ENCODE measurements around the gene GPR157.

GPR157 gene

DNA sequence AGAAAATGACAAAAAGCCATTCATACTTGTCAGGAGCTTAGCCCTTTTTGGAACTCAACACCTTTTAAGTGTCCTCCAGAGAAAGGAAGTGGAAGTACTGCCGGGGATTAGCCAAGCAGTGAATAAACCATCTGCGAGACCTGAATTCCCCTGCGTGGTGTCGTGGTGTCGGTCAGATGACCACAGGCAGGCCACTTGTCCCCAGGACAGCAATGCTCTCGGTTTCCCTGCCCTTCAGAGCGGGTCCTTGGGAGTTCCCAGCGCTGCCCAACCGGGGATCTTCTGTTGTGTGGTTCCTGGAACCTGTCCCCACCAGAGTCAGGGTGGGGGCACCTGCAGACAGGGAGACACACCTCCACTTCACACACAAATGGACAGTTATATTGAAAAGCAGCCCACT, 9.2 kb downstream of the GPR157 start:
- Histone ChIP-seq H3K27me3 (replicated peaks in 2 of 5; ENCODE audit: control insufficient read depth in 4 of 5, insufficient read depth in 5 of 5, low read length in 4 of 5) (no peaks in the 10 kb centered on the region), H3K4me1 (ENCODE audit: control extremely low read depth in 1 of 4, control insufficient read depth in 4 of 4, insufficient read depth in 4 of 4, low read length in 3 of 4) (peaks cover 0 to 2% (median 0%) of the 10 kb centered on the region in 4 experiments), H3K4me3 (ENCODE audit: control insufficient read depth in 1 of 7, extremely low read depth in 1 of 7, insufficient read depth in 4 of 7, low read depth in 2 of 7, low read length in 6 of 7) (no peak overlapping the region), H3K9me3 (ENCODE audit: control extremely low read depth in 1 of 5, control insufficient read depth in 4 of 5, insufficient read depth in 2 of 5, low read depth in 1 of 5, low read length in 4 of 5) (no peaks in the 10 kb centered on the region), H3K36me3 (ENCODE audit: control insufficient read depth in 4 of 4, insufficient read depth in 4 of 4, low read length in 3 of 4) (no peaks in the 10 kb centered on the region), H3K27ac (ENCODE audit: insufficient read depth in 1 of 2, low read depth in 1 of 2, low read length in 2 of 2, poor library complexity in 1 of 2, severe bottlenecking in 2 of 2) (no peak overlapping the region)
- ChIA-PET POLR2A (no interaction called here), CTCF (interaction anchor here (0.8 to 1.1 kb wide), 2 partner anchors 9 to 18 kb away, joined by 3 read pairs; no protein-coding TSS in a partner anchor)
- 91% methylated on average over 9 of the region's 9 CpGs for WGBS (ENCODE audit: insufficient coverage)
- no peak for DNase-seq

DNA sequence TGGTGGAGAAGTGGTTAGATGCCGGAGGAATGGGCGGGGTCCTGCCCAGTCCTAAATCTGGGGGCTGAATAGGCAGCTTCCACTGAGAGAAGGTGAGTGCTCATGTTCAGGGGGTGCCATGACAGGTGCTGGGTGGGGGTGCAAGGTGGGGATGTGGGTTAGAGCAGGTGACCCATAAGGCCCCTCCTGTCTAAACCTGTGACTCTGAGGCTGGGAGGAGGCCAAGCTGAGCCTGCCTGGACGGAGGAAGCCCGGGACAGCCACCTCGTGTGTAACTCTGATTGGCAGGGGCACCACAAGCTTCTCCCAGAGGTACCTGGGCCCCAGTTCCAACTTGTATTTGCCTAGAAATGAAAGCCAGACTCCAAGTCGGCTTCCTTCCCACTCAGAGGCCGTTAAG, 10.7 kb downstream of the GPR157 start:
- H3K9me3 ChIP-seq (ENCODE audit: control extremely low read depth in 1 of 5, control insufficient read depth in 4 of 5, insufficient read depth in 2 of 5, low read depth in 1 of 5, low read length in 4 of 5) = no peaks in the 10 kb centered on the region
- ChIA-PET POLR2A (interaction anchor here (0.6 kb wide), 1 partner anchor 114 kb away, joined by 3 read pairs; no protein-coding TSS in a partner anchor), CTCF (interaction anchor here (1.0 to 1.4 kb wide), 3 partner anchors 9 to 14 kb away, joined by 3 to 4 read pairs (median 4); no protein-coding TSS in a partner anchor)
- no peaks in the 10 kb centered on the region for H3K36me3 ChIP-seq (ENCODE audit: control insufficient read depth in 4 of 4, insufficient read depth in 4 of 4, low read length in 3 of 4)
- H3K27ac ChIP-seq (ENCODE audit: insufficient read depth in 1 of 2, low read depth in 1 of 2, low read length in 2 of 2, poor library complexity in 1 of 2, severe bottlenecking in 2 of 2) = no peak overlapping the region
- DNase-seq = no peak
- peaks cover 0 to 2% (median 0%) of the 10 kb centered on the region in 4 experiments for H3K4me1 ChIP-seq (ENCODE audit: control extremely low read depth in 1 of 4, control insufficient read depth in 4 of 4, insufficient read depth in 4 of 4, low read length in 3 of 4)
- no peaks in the 10 kb centered on the region for H3K27me3 ChIP-seq (replicated peaks in 2 of 5; ENCODE audit: control insufficient read depth in 4 of 5, insufficient read depth in 5 of 5, low read length in 4 of 5)
- no peak overlapping the region for H3K4me3 ChIP-seq (ENCODE audit: control insufficient read depth in 1 of 7, extremely low read depth in 1 of 7, insufficient read depth in 4 of 7, low read depth in 2 of 7, low read length in 6 of 7)
- WGBS (ENCODE audit: insufficient coverage) = 95% methylated on average over 5 of the region's 7 CpGs

DNA sequence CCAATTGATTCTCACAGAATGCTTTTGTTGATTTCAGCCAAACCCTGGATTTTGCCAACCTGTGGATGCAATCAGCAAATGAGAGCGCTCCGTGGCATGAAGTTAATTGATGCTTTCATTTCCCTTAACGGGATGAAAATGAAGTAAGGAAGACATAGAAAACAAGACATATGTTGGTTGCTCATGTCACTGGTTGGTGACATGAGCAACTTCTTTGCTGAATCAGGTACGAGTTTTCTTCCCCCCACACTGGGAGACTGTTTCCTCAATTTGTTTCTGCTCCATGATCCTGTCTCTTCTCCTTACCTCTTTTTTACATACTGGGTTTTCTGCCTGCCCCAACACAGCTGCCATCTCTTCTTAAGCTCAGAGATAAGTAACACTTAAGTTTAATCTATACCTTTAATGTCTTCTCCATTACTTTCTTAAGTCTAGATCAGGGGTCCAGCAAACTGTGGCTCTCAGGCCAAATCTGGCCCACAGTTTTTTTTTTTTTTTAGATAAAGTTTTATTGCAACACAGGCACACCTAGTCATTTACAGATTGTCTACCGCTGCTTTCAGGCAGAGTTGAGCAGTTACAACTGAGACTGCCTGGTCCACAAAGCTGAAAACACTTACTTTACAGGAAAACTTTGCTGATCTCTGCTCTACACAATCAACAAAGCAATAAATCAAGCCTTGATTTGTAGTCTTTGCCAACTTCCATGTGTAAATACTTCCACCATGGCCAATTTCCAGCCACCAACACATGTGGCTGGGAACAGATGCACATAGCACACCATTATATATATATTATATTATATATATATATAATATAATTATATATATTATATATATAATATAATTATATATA, 13.3 kb downstream of the GPR157 start:
- Histone ChIP-seq H3K27me3 (replicated peaks in 2 of 5; ENCODE audit: control insufficient read depth in 4 of 5, insufficient read depth in 5 of 5, low read length in 4 of 5) (no peaks in the 10 kb centered on the region), H3K36me3 (ENCODE audit: control insufficient read depth in 4 of 4, insufficient read depth in 4 of 4, low read length in 3 of 4) (no peaks in the 10 kb centered on the region), H3K4me3 (ENCODE audit: control insufficient read depth in 1 of 7, extremely low read depth in 1 of 7, insufficient read depth in 4 of 7, low read depth in 2 of 7, low read length in 6 of 7) (no peak overlapping the region), H3K9me3 (ENCODE audit: control extremely low read depth in 1 of 5, control insufficient read depth in 4 of 5, insufficient read depth in 2 of 5, low read depth in 1 of 5, low read length in 4 of 5) (no peaks in the 10 kb centered on the region), H3K4me1 (ENCODE audit: control extremely low read depth in 1 of 4, control insufficient read depth in 4 of 4, insufficient read depth in 4 of 4, low read length in 3 of 4) (peaks cover 0 to 5% (median 0%) of the 10 kb centered on the region in 4 experiments), H3K27ac (ENCODE audit: insufficient read depth in 1 of 2, low read depth in 1 of 2, low read length in 2 of 2, poor library complexity in 1 of 2, severe bottlenecking in 2 of 2) (no peak overlapping the region)
- DNase-seq = peak in 2 of 3 donors; percentile 15 to 36
- WGBS (ENCODE audit: insufficient coverage) = 74% methylated on average over 4 of the region's 5 CpGs
- ChIA-PET POLR2A (interaction anchor here (1.1 kb wide), 1 partner anchor 14 kb away, joined by 6 read pairs; the partner anchor contains the start of gene GPR157), CTCF (interaction anchor here (1.2 kb wide), 1 partner anchor 107 kb away, joined by 4 read pairs; no protein-coding TSS in a partner anchor)

GRCh38 chr1:9112961-9113880, 15.7 kb downstream of the GPR157 start:
- no peak overlapping the region for H3K27ac ChIP-seq (ENCODE audit: insufficient read depth in 1 of 2, low read depth in 1 of 2, low read length in 2 of 2, poor library complexity in 1 of 2, severe bottlenecking in 2 of 2)
- no peaks in the 10 kb centered on the region for H3K27me3 ChIP-seq (replicated peaks in 2 of 5; ENCODE audit: control insufficient read depth in 4 of 5, insufficient read depth in 5 of 5, low read length in 4 of 5)
- H3K4me1 ChIP-seq (ENCODE audit: control extremely low read depth in 1 of 4, control insufficient read depth in 4 of 4, insufficient read depth in 4 of 4, low read length in 3 of 4) = peaks cover 0 to 5% (median 0%) of the 10 kb centered on the region in 4 experiments
- 98% methylated on average over 10 of the region's 13 CpGs for WGBS (ENCODE audit: insufficient coverage)
- POLR2A ChIA-PET = interaction anchor here (0.7 kb wide), 1 partner anchor 136 kb away, joined by 5 read pairs; no protein-coding TSS in a partner anchor
- no peaks in the 10 kb centered on the region for H3K9me3 ChIP-seq (ENCODE audit: control extremely low read depth in 1 of 5, control insufficient read depth in 4 of 5, insufficient read depth in 2 of 5, low read depth in 1 of 5, low read length in 4 of 5)
- CTCF ChIA-PET = interaction anchor here (0.7 to 3.6 kb wide), 4 partner anchors 8 to 136 kb away, joined by 3 to 16 read pairs (median 8); no protein-coding TSS in a partner anchor
- H3K36me3 ChIP-seq (ENCODE audit: control insufficient read depth in 4 of 4, insufficient read depth in 4 of 4, low read length in 3 of 4) = no peaks in the 10 kb centered on the region
- DNase-seq = no peak
- H3K4me3 ChIP-seq (ENCODE audit: control insufficient read depth in 1 of 7, extremely low read depth in 1 of 7, insufficient read depth in 4 of 7, low read depth in 2 of 7, low read length in 6 of 7) = no peak overlapping the region

DNA sequence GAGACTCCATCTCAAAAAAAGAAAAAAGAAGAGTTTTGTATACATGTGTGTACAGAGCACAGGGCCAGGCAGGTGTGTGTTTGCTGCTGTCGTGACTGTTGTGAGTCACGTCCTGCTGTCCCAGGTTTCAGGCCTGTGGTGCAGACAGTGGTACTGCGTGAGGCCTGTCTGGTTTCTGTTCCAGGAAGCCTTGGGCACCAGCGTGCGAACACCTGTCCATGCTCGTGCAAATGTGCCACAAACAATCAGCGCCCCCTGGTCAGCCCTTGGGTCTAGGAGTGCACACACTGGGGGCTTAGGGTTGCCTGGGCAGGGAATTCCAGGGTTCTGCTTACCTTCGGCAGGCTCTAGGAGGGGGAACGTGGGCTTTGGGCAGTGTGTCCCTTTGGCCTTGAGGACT, 16.9 kb downstream of the GPR157 start:
- WGBS (ENCODE audit: insufficient coverage) = 94% methylated on average over 8 of the region's 9 CpGs
- Histone ChIP-seq H3K4me1 (ENCODE audit: control extremely low read depth in 1 of 4, control insufficient read depth in 4 of 4, insufficient read depth in 4 of 4, low read length in 3 of 4) (peaks cover 0 to 5% (median 0%) of the 10 kb centered on the region in 4 experiments), H3K36me3 (ENCODE audit: control insufficient read depth in 4 of 4, insufficient read depth in 4 of 4, low read length in 3 of 4) (no peaks in the 10 kb centered on the region), H3K4me3 (ENCODE audit: control insufficient read depth in 1 of 7, extremely low read depth in 1 of 7, insufficient read depth in 4 of 7, low read depth in 2 of 7, low read length in 6 of 7) (no peak overlapping the region), H3K27me3 (replicated peaks in 2 of 5; ENCODE audit: control insufficient read depth in 4 of 5, insufficient read depth in 5 of 5, low read length in 4 of 5) (no peaks in the 10 kb centered on the region), H3K9me3 (ENCODE audit: control extremely low read depth in 1 of 5, control insufficient read depth in 4 of 5, insufficient read depth in 2 of 5, low read depth in 1 of 5, low read length in 4 of 5) (no peaks in the 10 kb centered on the region), H3K27ac (ENCODE audit: insufficient read depth in 1 of 2, low read depth in 1 of 2, low read length in 2 of 2, poor library complexity in 1 of 2, severe bottlenecking in 2 of 2) (no peak overlapping the region)
- ChIA-PET CTCF (interaction anchor here (1.0 to 17.0 kb wide), 9 partner anchors 9 to 138 kb away, joined by 3 to 190 read pairs (median 5); no protein-coding TSS in a partner anchor), POLR2A (interaction anchor here (0.8 kb wide), 1 partner anchor 29 kb away, joined by 5 read pairs; no protein-coding TSS in a partner anchor)
- DNase-seq = no peak

DNA sequence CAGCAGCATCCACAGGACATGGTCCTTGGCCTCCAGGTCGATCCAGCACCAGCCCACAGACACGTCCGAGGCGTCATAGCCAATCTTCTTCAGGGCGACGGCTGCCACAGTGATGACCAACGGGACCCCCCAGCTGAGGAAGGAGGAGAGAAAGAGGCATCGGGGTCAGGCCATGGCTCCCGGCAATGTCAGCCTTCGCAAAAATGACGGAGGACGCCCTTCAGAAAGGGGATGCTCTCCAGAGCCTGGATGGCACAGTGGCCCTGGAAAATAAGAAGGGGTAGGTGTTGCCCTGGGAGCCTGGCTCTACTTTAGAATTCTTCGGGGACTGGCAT, 17.6 kb downstream of the GPR157 start:
- Histone ChIP-seq H3K4me3 (ENCODE audit: control insufficient read depth in 1 of 7, extremely low read depth in 1 of 7, insufficient read depth in 4 of 7, low read depth in 2 of 7, low read length in 6 of 7) (no peak overlapping the region), H3K27me3 (replicated peaks in 2 of 5; ENCODE audit: control insufficient read depth in 4 of 5, insufficient read depth in 5 of 5, low read length in 4 of 5) (no peaks in the 10 kb centered on the region), H3K36me3 (ENCODE audit: control insufficient read depth in 4 of 4, insufficient read depth in 4 of 4, low read length in 3 of 4) (no peaks in the 10 kb centered on the region), H3K27ac (ENCODE audit: insufficient read depth in 1 of 2, low read depth in 1 of 2, low read length in 2 of 2, poor library complexity in 1 of 2, severe bottlenecking in 2 of 2) (no peak overlapping the region), H3K4me1 (ENCODE audit: control extremely low read depth in 1 of 4, control insufficient read depth in 4 of 4, insufficient read depth in 4 of 4, low read length in 3 of 4) (peaks cover 0 to 5% (median 0%) of the 10 kb centered on the region in 4 experiments), H3K9me3 (ENCODE audit: control extremely low read depth in 1 of 5, control insufficient read depth in 4 of 5, insufficient read depth in 2 of 5, low read depth in 1 of 5, low read length in 4 of 5) (no peaks in the 10 kb centered on the region)
- CTCF ChIA-PET = interaction anchor here (0.7 to 17.0 kb wide), 19 partner anchors 10 to 384 kb away, joined by 3 to 190 read pairs (median 4); no protein-coding TSS in a partner anchor
- WGBS (ENCODE audit: insufficient coverage) = 96% methylated on average over 13 of the region's 13 CpGs
- POLR2A ChIA-PET = interaction anchor here (0.5 to 0.8 kb wide), 3 partner anchors 29 to 184 kb away, joined by 3 to 5 read pairs (median 3); no protein-coding TSS in a partner anchor
- DNase-seq = no peak

All from common myeloid progenitor, CD34-positive (primary cell).